Hepatocyte (in vitro differentiated cells): Measurements from ENCODE around the gene VPS18. TPM values are rescaled to one million over a fixed set of nuclear protein-coding genes. Genes with fewer than 3 reads are reported as not detected.

Experiments
- DNase-seq: peaks from one replicate; pipeline ENCODE4 v3.0.0-alpha.2; 2016; ENCODE audit warnings: low spot score
- H2AFZ ChIP-seq: fragments of 200-600 bp; sonication (generic); 2 replicates; pipeline ENCODE4 v1.6.0; 2016; ENCODE audit warnings: antibody characterized with exemption, mild to moderate bottlenecking
- H3K27ac ChIP-seq: fragments of 200-600 bp; sonication (generic); 2 replicates; pipeline ENCODE4 v1.5.1; 2016; ENCODE audit warnings: mild to moderate bottlenecking
- H3K27me3 ChIP-seq: fragments of 200-600 bp; sonication (generic); 2 replicates; pipeline ENCODE4 v1.6.1; 2016
- H3K36me3 ChIP-seq: fragments of 200-600 bp; sonication (generic); replicated peaks from 2 replicates; pipeline ENCODE4 v1.5.1; 2016; ENCODE audit warnings: low read depth; ENCODE audit not compliant: insufficient read depth
- H3K4me1 ChIP-seq: fragments of 200-600 bp; sonication (generic); 2 replicates; pipeline ENCODE4 v1.5.1; 2016; ENCODE audit warnings: mild to moderate bottlenecking, moderate library complexity; ENCODE audit not compliant: insufficient read depth
- H3K4me2 ChIP-seq: fragments of 200-600 bp; sonication (generic); 2 replicates; pipeline ENCODE4 v1.6.0; 2016
- H3K4me3 ChIP-seq: fragments of 200-600 bp; sonication (generic); 2 replicates; pipeline ENCODE4 v1.5.1; 2016; ENCODE audit warnings: mild to moderate bottlenecking
- H3K79me2 ChIP-seq: fragments of 200-600 bp; sonication (generic); 2 replicates; pipeline ENCODE4 v1.6.0; 2017; ENCODE audit warnings: mild to moderate bottlenecking
- H3K9me2 ChIP-seq: fragments of 200-600 bp; sonication (generic); replicated peaks from 2 replicates; pipeline ENCODE4 v1.6.0; 2017; ENCODE audit warnings: mild to moderate bottlenecking; ENCODE audit not compliant: insufficient read depth
- H3K9me3 ChIP-seq: fragments of 200-600 bp; sonication (generic); 2 replicates; pipeline ENCODE4 v1.5.1; 2016; ENCODE audit warnings: low read depth, mild to moderate bottlenecking
- H4K20me1 ChIP-seq: fragments of 200-600 bp; sonication (generic); 2 replicates; pipeline ENCODE4 v1.6.0; 2016; ENCODE audit warnings: mild to moderate bottlenecking; ENCODE audit not compliant: insufficient read depth, poor library complexity, severe bottlenecking
- CTCF ChIP-seq: fragments of 200-600 bp; sonication (generic); IDR thresholded peaks from 2 replicates; pipeline ENCODE4 v1.5.1; 2016; ENCODE audit warnings: antibody characterized with exemption, mild to moderate bottlenecking; ENCODE audit not compliant: poor library complexity
- EZH2 ChIP-seq: fragments of 200-600 bp; sonication (generic); IDR thresholded peaks from 2 replicates; pipeline ENCODE4 v1.6.1; 2016; ENCODE audit warnings: antibody characterized with exemption, mild to moderate bottlenecking, borderline replicate concordance
- EZH2phosphoT487 ChIP-seq: fragments of 200-600 bp; sonication (generic); IDR thresholded peaks from one replicate; pipeline ENCODE4 v1.6.1; 2018; ENCODE audit warnings: antibody characterized with exemption, mild to moderate bottlenecking, low read depth, moderate library complexity; ENCODE audit not compliant: unreplicated experiment, severe bottlenecking
- WGBS: methylation state at CpG from one replicate; pipeline ENCODE4 v1.1.6; 2016; ENCODE audit warnings: low lambda C conversion rate; ENCODE audit errors: missing lambda C conversion rate; 5-methylcytosine and 5-hydroxymethylcytosine counted together
- polyA plus RNA-seq: library from polyadenylated mRNA; unstranded; fragments of >200 nt; fragmentation: Nextera tagmentation; extraction: Ambion mirVana; gene quantifications from 2 replicates; pipeline ENCODE4 v1.2.1, GENCODE V29; 2016
- total RNA-seq: library from RNA; depleted of rRNA; stranded (reverse); fragments of >200 nt; gene quantifications from 2 replicates; pipeline ENCODE4 v1.2.3, GENCODE V29; 2014

The VPS18 gene
- total and polyA plus RNA-seq, 2 experiments from 2014 or later = 38.3 to 40.3 TPM

- peaks cover 54% of the 10 kb centered on the region for H3K4me1 ChIP-seq
- WGBS = 55% methylated on average over 11 of the region's 11 CpGs
Observed at GRCh38 chr15:40932649-40933516, 38.6 kb downstream of the VPS18 start.

GRCh38 chr15:40933517-40933902, 39.3 kb downstream of the VPS18 start:
- no peak for DNase-seq
- Histone ChIP-seq H3K4me3 (no peak overlapping the region), H3K27me3 (peaks cover 11% of the 10 kb centered on the region), H2AFZ (no peak overlapping the region), H3K79me2 (no peaks in the 10 kb centered on the region), H3K4me1 (peaks cover 48% of the 10 kb centered on the region), H3K9me3 (no peaks in the 10 kb centered on the region), H4K20me1 (no peaks in the 10 kb centered on the region), H3K27ac (peak overlapping the region; percentile 85), H3K36me3 (no peaks in the 10 kb centered on the region), H3K9me2 (no peaks in the 10 kb centered on the region), H3K4me2 (peak overlapping the region; percentile 99)
- no peak for TF ChIP-seq EZH2phosphoT487
- no peak for TF ChIP-seq CTCF
- TF ChIP-seq EZH2 = no peak
- WGBS = 45% methylated on average over 3 of the region's 3 CpGs

More at GRCh38 chr15:40932649-40933516, 38.6 kb downstream of the VPS18 start:
- peak overlapping the region; percentile 99 for H3K4me2 ChIP-seq
- H3K4me3 ChIP-seq = no peak overlapping the region
- no peak overlapping the region for H2AFZ ChIP-seq
- DNase-seq = no peak
- peaks cover 17% of the 10 kb centered on the region for H3K27me3 ChIP-seq
- H3K36me3 ChIP-seq = no peaks in the 10 kb centered on the region
- no peaks in the 10 kb centered on the region for H3K9me3 ChIP-seq
- no peaks in the 10 kb centered on the region for H3K79me2 ChIP-seq
- no peaks in the 10 kb centered on the region for H3K9me2 ChIP-seq
- no peak for TF ChIP-seq EZH2
- H3K27ac ChIP-seq = peak overlapping the region; percentile 85
- H4K20me1 ChIP-seq = no peaks in the 10 kb centered on the region

- no peak for DNase-seq
- no peak overlapping the region for H3K4me2 ChIP-seq
- H3K36me3 ChIP-seq = no peaks in the 10 kb centered on the region
- peaks cover 42% of the 10 kb centered on the region for H3K4me1 ChIP-seq
- no peak overlapping the region for H3K27ac ChIP-seq
- H3K9me2 ChIP-seq = no peaks in the 10 kb centered on the region
- no peak for TF ChIP-seq EZH2
- no peak for TF ChIP-seq CTCF
- no peak for TF ChIP-seq EZH2phosphoT487
- H3K27me3 ChIP-seq = peaks cover 6% of the 10 kb centered on the region
- H3K4me3 ChIP-seq = no peak overlapping the region
- H4K20me1 ChIP-seq = no peaks in the 10 kb centered on the region
- no peaks in the 10 kb centered on the region for H3K79me2 ChIP-seq
- no peak overlapping the region for H2AFZ ChIP-seq
- no peaks in the 10 kb centered on the region for H3K9me3 ChIP-seq
- WGBS = 91% methylated on average over 6 of the region's 6 CpGs
Observed at GRCh38 chr15:40934457-40934856, 40.2 kb downstream of the VPS18 start.

- Histone ChIP-seq H3K9me3 (no peaks in the 10 kb centered on the region), H3K4me1 (peaks cover 32% of the 10 kb centered on the region), H2AFZ (no peak overlapping the region), H3K4me3 (no peak overlapping the region), H4K20me1 (no peaks in the 10 kb centered on the region), H3K9me2 (no peaks in the 10 kb centered on the region), H3K36me3 (no peaks in the 10 kb centered on the region), H3K27me3 (peaks cover 3% of the 10 kb centered on the region), H3K27ac (no peak overlapping the region), H3K79me2 (no peaks in the 10 kb centered on the region), H3K4me2 (no peak overlapping the region)
- WGBS = 96% methylated on average over 31 of the region's 31 CpGs
- no peak for DNase-seq
- TF ChIP-seq CTCF (no peak), EZH2phosphoT487 (no peak), EZH2 (no peak)
Observed at GRCh38 chr15:40936234-40936708, 42.0 kb downstream of the VPS18 start.
